IPS-NIHi7 (cell line): Measurements from ENCODE around the gene MBP.
"Not testable (repeated sequence)": the region's sequence is repeated elsewhere in the genome, so short reads cannot be mapped to it uniquely, and the experiment has no call there.

Experiments used
- DNase-seq: peaks from one replicate; pipeline ENCODE4 v3.0.0; 2012; ENCODE audit warnings: mixed read lengths; ENCODE audit errors: extremely low spot score

The MBP gene

GRCh38 chr18:76948345-76948744 lies 184.2 kb downstream of the MBP start:
- no peak for DNase-seq

GRCh38 chr18:76944346-76944745 lies 188.2 kb downstream of the MBP start:
- not testable (repeated sequence) for DNase-seq

GRCh38 chr18:76943542-76944339 lies 188.8 kb downstream of the MBP start:
- DNase-seq, result no peak

- DNase-seq, result no peak
Observed at GRCh38 chr18:76941284-76941683, 191.3 kb downstream of the MBP start.

- DNase-seq, result no peak
Observed at GRCh38 chr18:76938619-76939018, 194.0 kb downstream of the MBP start.

GRCh38 chr18:76937597-76937996 lies 195.0 kb downstream of the MBP start:
- DNase-seq, result no peak

- DNase-seq, result no peak
Observed at GRCh38 chr18:76936877-76937276, 195.7 kb downstream of the MBP start.

- no peak for DNase-seq
Observed at GRCh38 chr18:76935722-76936337, 196.8 kb downstream of the MBP start.

- DNase-seq, result no peak
Observed at GRCh38 chr18:76932026-76932819, 200.4 kb downstream of the MBP start.

- DNase-seq, result no peak
Observed at GRCh38 chr18:76931171-76931570, 201.4 kb downstream of the MBP start.
